ENCODE data around the gene EXOC4. TPM values are rescaled to one million over a fixed set of nuclear protein-coding genes. Genes with fewer than 3 reads are reported as not detected.

The EXOC4 gene
- total RNA-seq, 2 experiments from 2014 or later = 58.0 to 59.9 TPM

DNA sequence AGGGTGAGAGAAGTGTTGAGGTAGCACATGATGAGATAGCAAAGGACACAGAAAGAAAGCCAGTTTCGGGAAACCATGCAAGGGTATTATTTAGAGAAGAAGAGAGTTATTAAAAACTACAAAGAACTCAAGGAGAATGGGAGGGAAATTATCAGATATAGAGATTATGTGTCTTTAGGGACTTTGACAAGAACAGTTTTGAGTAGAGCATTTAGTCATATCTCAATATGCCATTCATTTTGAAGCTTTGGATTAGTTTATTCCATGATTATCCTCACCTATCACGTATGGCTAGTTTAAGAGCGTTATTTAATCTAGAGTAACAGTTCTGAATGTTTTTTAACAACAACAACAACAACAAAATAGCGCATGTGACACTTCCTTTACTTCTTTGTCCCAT, 409.4 kb downstream of the EXOC4 start:
- H3K27ac Mint-ChIP-seq = no peak overlapping the region
- Histone ChIP-seq H3K4me3 (ENCODE audit: low read length) (no peak overlapping the region), H3K27me3 (ENCODE audit: control insufficient read depth in 1 of 2, insufficient read depth in 2 of 2, low read length in 2 of 2) (no peaks in the 10 kb centered on the region), H3K27ac (ENCODE audit: low read depth in 1 of 2, low read length in 2 of 2) (no peak overlapping the region), H3K36me3 (ENCODE audit: insufficient read depth, low read length) (no peaks in the 10 kb centered on the region), H3K9me3 (ENCODE audit: control insufficient read depth in 1 of 2, insufficient read depth in 1 of 2, low read length in 2 of 2) (no peaks in the 10 kb centered on the region), H3K4me1 (ENCODE audit: insufficient read depth, low read length) (no peaks in the 10 kb centered on the region)
- peaks cover 22% of the 10 kb centered on the region for H3K36me3 Mint-ChIP-seq (ENCODE audit: low read depth)
- DNase-seq (no peak), ATAC-seq (ENCODE audit: poor library complexity) (no peak)
- ChIA-PET CTCF (no interaction called here), POLR2A (no interaction called here)
- no peaks in the 10 kb centered on the region for H3K4me1 Mint-ChIP-seq (ENCODE audit: low read depth)
- H3K27me3 Mint-ChIP-seq = no peaks in the 10 kb centered on the region
- intact Hi-C loops (cut with DNase I, micrococcal nuclease) = no loop called here
- no peaks in the 10 kb centered on the region for H3K9me3 Mint-ChIP-seq
- no peak for TF ChIP-seq CTCF (IDR thresholded peaks at IDR 0.05)
- no peak overlapping the region for H3K4me3 Mint-ChIP-seq

DNA sequence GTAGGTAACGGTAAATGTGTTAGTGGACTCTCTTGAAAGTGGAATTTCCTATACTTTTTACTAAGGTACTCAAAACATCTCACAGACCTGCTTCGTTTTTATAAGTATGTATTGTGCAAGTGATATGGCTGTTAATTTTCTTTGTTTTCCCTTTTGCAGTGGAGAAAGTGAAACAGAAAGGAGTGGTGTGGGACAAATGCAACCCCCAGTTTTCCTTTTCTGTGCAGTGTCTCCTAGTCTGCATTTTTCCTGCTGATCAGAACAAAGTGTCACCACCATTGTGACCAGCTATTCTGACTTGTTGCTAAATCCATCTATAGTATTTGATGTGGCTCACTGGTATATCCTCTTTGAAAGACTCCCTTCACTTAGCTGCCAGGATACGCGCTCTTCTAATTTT, 410.0 kb downstream of the EXOC4 start:
- ATAC-seq (ENCODE audit: poor library complexity) = no peak
- H3K36me3 ChIP-seq (ENCODE audit: insufficient read depth, low read length) = no peaks in the 10 kb centered on the region
- Mint-ChIP-seq H3K27ac (no peak overlapping the region), H3K4me3 (no peak overlapping the region), H3K36me3 (ENCODE audit: low read depth) (peaks cover 22% of the 10 kb centered on the region), H3K4me1 (ENCODE audit: low read depth) (no peaks in the 10 kb centered on the region), H3K27me3 (no peaks in the 10 kb centered on the region), H3K9me3 (no peaks in the 10 kb centered on the region)
- CTCF ChIA-PET = no interaction called here
- no peak for TF ChIP-seq CTCF (IDR thresholded peaks at IDR 0.05)
- intact Hi-C loops (cut with DNase I, micrococcal nuclease) = no loop called here
- H3K4me3 ChIP-seq (ENCODE audit: low read length) = no peak overlapping the region
- POLR2A ChIA-PET = no interaction called here
- H3K27ac ChIP-seq (ENCODE audit: low read depth in 1 of 2, low read length in 2 of 2) = no peak overlapping the region
- no peaks in the 10 kb centered on the region for H3K27me3 ChIP-seq (ENCODE audit: control insufficient read depth in 1 of 2, insufficient read depth in 2 of 2, low read length in 2 of 2)
- DNase-seq = no peak
- no peaks in the 10 kb centered on the region for H3K4me1 ChIP-seq (ENCODE audit: insufficient read depth, low read length)
- no peaks in the 10 kb centered on the region for H3K9me3 ChIP-seq (ENCODE audit: control insufficient read depth in 1 of 2, insufficient read depth in 1 of 2, low read length in 2 of 2)

- no peak overlapping the region for H3K27ac Mint-ChIP-seq
- H3K9me3 ChIP-seq (ENCODE audit: control insufficient read depth in 1 of 2, insufficient read depth in 1 of 2, low read length in 2 of 2) = no peaks in the 10 kb centered on the region
- no peak for DNase-seq
- no peaks in the 10 kb centered on the region for H3K4me1 Mint-ChIP-seq (ENCODE audit: low read depth)
- ChIA-PET POLR2A (no interaction called here), CTCF (no interaction called here)
- TF ChIP-seq CTCF (IDR thresholded peaks at IDR 0.05) = no peak
- no peaks in the 10 kb centered on the region for H3K36me3 ChIP-seq (ENCODE audit: insufficient read depth, low read length)
- H3K27me3 ChIP-seq (ENCODE audit: control insufficient read depth in 1 of 2, insufficient read depth in 2 of 2, low read length in 2 of 2) = no peaks in the 10 kb centered on the region
- no peaks in the 10 kb centered on the region for H3K4me1 ChIP-seq (ENCODE audit: insufficient read depth, low read length)
- H3K9me3 Mint-ChIP-seq = no peaks in the 10 kb centered on the region
- H3K36me3 Mint-ChIP-seq (ENCODE audit: low read depth) = peaks cover 22% of the 10 kb centered on the region
- no peak overlapping the region for H3K4me3 Mint-ChIP-seq
- no peak for ATAC-seq (ENCODE audit: poor library complexity)
- no peak overlapping the region for H3K4me3 ChIP-seq (ENCODE audit: low read length)
- no peak overlapping the region for H3K27ac ChIP-seq (ENCODE audit: low read depth in 1 of 2, low read length in 2 of 2)
- intact Hi-C loops (cut with DNase I, micrococcal nuclease) = no loop called here
- H3K27me3 Mint-ChIP-seq = no peaks in the 10 kb centered on the region
Observed at GRCh38 chr7:133664528-133664927, 411.6 kb downstream of the EXOC4 start.
